ENCODE results near the gene ASPSCR1. TPM values are rescaled to one million over a fixed set of nuclear protein-coding genes. Genes with fewer than 3 reads are reported as not detected.

Gene ASPSCR1
- total RNA-seq, 1 donor from 2014 or later = 13.1 TPM

GRCh38 chr17:81999587-81999975 lies 22.2 kb downstream of the ASPSCR1 start:
- H3K27me3 Mint-ChIP-seq (ENCODE audit: insufficient read depth, low read depth) = peaks cover 3% of the 10 kb centered on the region
- no peak for DNase-seq (ENCODE audit: low spot score)
- Histone ChIP-seq H3K9ac (no peak overlapping the region), H3K27me3 (no peaks in the 10 kb centered on the region), H3K9me3 (ENCODE audit: low read depth) (no peaks in the 10 kb centered on the region), H2AFZ (replicated peaks) (no peak overlapping the region), H3K4me2 (no peak overlapping the region), H3K36me3 (no peaks in the 10 kb centered on the region), H4K20me1 (ENCODE audit: low read depth) (peaks cover 4% of the 10 kb centered on the region), H3F3A (ENCODE audit: low read depth) (no peaks in the 10 kb centered on the region), H3K4me1 (peaks cover under 1% of the 10 kb centered on the region), H3K4me3 (no peak overlapping the region), H3K79me2 (ENCODE audit: low read depth) (no peaks in the 10 kb centered on the region), H3K27ac (no peak overlapping the region)
- peaks cover 23% of the 10 kb centered on the region for H3K4me1 Mint-ChIP-seq
- no peaks in the 10 kb centered on the region for H3K9me3 Mint-ChIP-seq
- no peak overlapping the region for H3K4me3 Mint-ChIP-seq
- no peak overlapping the region for H3K27ac Mint-ChIP-seq
- TF ChIP-seq CTCF (IDR thresholded peaks at IDR 0.05) (no peak), EZH2 (IDR thresholded peaks at IDR 0.05) (no peak), EZH2phosphoT487 (IDR thresholded peaks at IDR 0.05) (no peak)
- H3K36me3 Mint-ChIP-seq = no peaks in the 10 kb centered on the region

GRCh38 chr17:81999976-82000802 lies 22.8 kb downstream of the ASPSCR1 start:
- Histone ChIP-seq H3K9me3 (ENCODE audit: low read depth) (no peaks in the 10 kb centered on the region), H3K4me2 (no peak overlapping the region), H4K20me1 (ENCODE audit: low read depth) (peaks cover 4% of the 10 kb centered on the region), H3K27me3 (no peaks in the 10 kb centered on the region), H3K27ac (no peak overlapping the region), H2AFZ (replicated peaks) (no peak overlapping the region), H3F3A (ENCODE audit: low read depth) (no peaks in the 10 kb centered on the region), H3K4me3 (no peak overlapping the region), H3K36me3 (no peaks in the 10 kb centered on the region), H3K9ac (no peak overlapping the region), H3K4me1 (no peaks in the 10 kb centered on the region), H3K79me2 (ENCODE audit: low read depth) (no peaks in the 10 kb centered on the region)
- Mint-ChIP-seq H3K27me3 (ENCODE audit: insufficient read depth, low read depth) (peaks cover 3% of the 10 kb centered on the region), H3K4me3 (no peak overlapping the region), H3K4me1 (peaks cover 19% of the 10 kb centered on the region), H3K9me3 (no peaks in the 10 kb centered on the region), H3K36me3 (no peaks in the 10 kb centered on the region), H3K27ac (no peak overlapping the region)
- TF ChIP-seq EZH2phosphoT487 (IDR thresholded peaks at IDR 0.05) = no peak
- no peak for TF ChIP-seq EZH2 (IDR thresholded peaks at IDR 0.05)
- no peak for TF ChIP-seq CTCF (IDR thresholded peaks at IDR 0.05)
- DNase-seq (ENCODE audit: low spot score) = no peak

DNA sequence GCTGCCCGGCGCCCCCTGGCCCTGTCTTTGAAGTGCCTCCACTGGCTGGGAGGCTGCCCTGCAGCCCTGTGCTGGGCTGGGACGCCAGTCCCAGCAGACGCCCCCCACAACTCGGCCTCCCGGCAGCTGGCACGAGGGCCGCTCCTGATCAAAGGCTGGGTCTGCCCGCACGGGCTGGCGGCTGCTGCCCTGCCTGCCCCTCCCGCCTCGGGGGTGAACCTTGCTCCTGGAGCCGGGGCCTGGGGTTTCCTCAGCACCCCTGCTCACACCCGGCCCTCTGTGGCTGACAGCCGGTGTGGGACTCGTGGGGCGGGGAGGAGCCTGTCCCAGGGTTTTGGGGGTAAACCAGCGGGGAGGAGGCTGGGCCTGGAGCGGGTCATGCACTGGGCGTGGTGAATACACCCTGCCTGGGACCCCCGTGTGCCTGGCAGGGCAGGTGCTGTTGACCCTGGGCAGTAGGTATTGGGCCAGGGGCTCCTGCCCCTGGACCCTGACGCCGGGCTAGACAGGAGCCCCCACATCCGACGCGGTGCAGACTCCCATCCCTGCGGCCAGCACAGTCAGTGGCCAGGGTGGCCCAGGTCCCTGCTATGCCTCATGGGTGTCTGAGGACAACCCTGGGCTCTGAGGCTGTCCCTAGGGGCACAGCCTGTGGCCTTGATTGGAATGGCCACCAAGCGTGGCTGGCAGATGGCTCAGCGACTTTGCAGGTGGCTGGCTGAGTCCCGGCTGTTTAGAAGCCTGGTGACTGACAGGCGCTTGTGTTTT lies 23.6 kb downstream of the ASPSCR1 start:
- H3K27ac Mint-ChIP-seq = no peak overlapping the region
- Histone ChIP-seq H3K4me2 (no peak overlapping the region), H3K9ac (no peak overlapping the region), H2AFZ (replicated peaks) (no peak overlapping the region), H3K4me1 (no peaks in the 10 kb centered on the region), H3K27ac (no peak overlapping the region), H4K20me1 (ENCODE audit: low read depth) (peaks cover 4% of the 10 kb centered on the region), H3F3A (ENCODE audit: low read depth) (no peaks in the 10 kb centered on the region), H3K79me2 (ENCODE audit: low read depth) (no peaks in the 10 kb centered on the region), H3K4me3 (no peak overlapping the region), H3K9me3 (ENCODE audit: low read depth) (no peaks in the 10 kb centered on the region), H3K36me3 (no peaks in the 10 kb centered on the region), H3K27me3 (no peaks in the 10 kb centered on the region)
- TF ChIP-seq EZH2 (IDR thresholded peaks at IDR 0.05) = no peak
- no peak for TF ChIP-seq CTCF (IDR thresholded peaks at IDR 0.05)
- TF ChIP-seq EZH2phosphoT487 (IDR thresholded peaks at IDR 0.05) = no peak
- H3K36me3 Mint-ChIP-seq = peaks cover 1% of the 10 kb centered on the region
- H3K9me3 Mint-ChIP-seq = no peaks in the 10 kb centered on the region
- H3K4me1 Mint-ChIP-seq = peaks cover 22% of the 10 kb centered on the region
- peaks cover 3% of the 10 kb centered on the region for H3K27me3 Mint-ChIP-seq (ENCODE audit: insufficient read depth, low read depth)
- no peak overlapping the region for H3K4me3 Mint-ChIP-seq
- no peak for DNase-seq (ENCODE audit: low spot score)
